H1 (cell line): Measurements from ENCODE around the gene PLEKHG1. TPM values are rescaled to one million over a fixed set of nuclear protein-coding genes. Genes with fewer than 3 reads are reported as not detected.

Source experiments
- CTCF ChIA-PET: fragments of 300-600 bp; sonication (Branson Sonifier 250); formaldehyde crosslinking; loops from one replicate; lab custom pipeline; 2021; ENCODE audit not compliant: partially characterized antibody; lab: Charles Lee
- POLR2A ChIA-PET: fragments of 300-600 bp; sonication (Branson Sonifier 250); formaldehyde crosslinking; loops from one replicate; lab custom pipeline; 2021; ENCODE audit warnings: inconsistent platforms; ENCODE audit not compliant: partially characterized antibody; lab: Charles Lee
- DNase-seq, 2 experiments: peaks; one replicate each; pipeline versions ENCODE4 v3.0.0 to v3.0.0-alpha.2; 2010 to 2022; ENCODE audit warnings: low spot score in 2 of 2, low read depth in 1 of 2, mixed read lengths in 1 of 2
- FAIRE-seq: peaks from 2 replicates; lab custom pipeline; 2011; peaks lifted over from hg19 to GRCh38; lab: Jason Lieb, UNC
- H2AFZ ChIP-seq: 2 replicates; pipeline ENCODE4 v1.8.1; 2012; ENCODE audit warnings: low read length, inconsistent platforms
- H2AK5ac ChIP-seq: 2 replicates; pipeline ENCODE4 v1.6.1; 2013; ENCODE audit warnings: low read depth, low read length
- H2BK120ac ChIP-seq: replicated peaks from 2 replicates; pipeline ENCODE3; 2013; ENCODE audit warnings: low read depth, low read length, inconsistent platforms
- H2BK12ac ChIP-seq: 2 replicates; pipeline ENCODE4 v1.6.1; 2013; ENCODE audit warnings: low read depth, low read length
- H2BK15ac ChIP-seq: 2 replicates; pipeline ENCODE4 v1.6.1; 2013; ENCODE audit warnings: low read length
- H2BK20ac ChIP-seq: 2 replicates; pipeline ENCODE4 v1.6.1; 2013; ENCODE audit warnings: low read length
- H2BK5ac ChIP-seq: 2 replicates; pipeline ENCODE4 v1.6.1; 2013; ENCODE audit warnings: low read depth, low read length
- H3K14ac ChIP-seq: 2 replicates; pipeline ENCODE4 v1.6.1; 2013; ENCODE audit warnings: inconsistent platforms; ENCODE audit not compliant: insufficient read length
- H3K18ac ChIP-seq: 2 replicates; pipeline ENCODE4 v1.6.1; 2013; ENCODE audit warnings: low read length; ENCODE audit errors: extremely low read depth
- H3K23ac ChIP-seq: 2 replicates; pipeline ENCODE4 v1.6.1; 2013; ENCODE audit warnings: inconsistent platforms; ENCODE audit not compliant: insufficient read length
- H3K23me2 ChIP-seq: 2 replicates; pipeline ENCODE4 v1.6.1; 2013; ENCODE audit warnings: low read depth, low read length
- H3K27ac ChIP-seq: 2 replicates; pipeline ENCODE4 v1.6.1; 2011; ENCODE audit warnings: low read depth, low read length, inconsistent platforms
- H3K27me3 ChIP-seq, 4 experiments: replicated peaks in 1 of 4; 1 replicate in 1 of 4; 2 replicates in 3 of 4; pipeline versions ENCODE4 v1.6.1 to v1.8.1; 2011 to 2013; ENCODE audit warnings: low read length in 3 of 4, mild to moderate bottlenecking in 3 of 4, inconsistent platforms in 2 of 4, mixed read lengths in 2 of 4, moderate library complexity in 1 of 4; ENCODE audit not compliant: control insufficient read depth in 3 of 4, insufficient read depth in 3 of 4; ENCODE audit errors: extremely low read depth in 1 of 4
- H3K36me3 ChIP-seq, 4 experiments: 2 replicates each; pipeline versions ENCODE4 v1.6.1 to v1.8.1; 2011 to 2013; ENCODE audit warnings: mild to moderate bottlenecking in 4 of 4, low read length in 3 of 4, moderate library complexity in 2 of 4, control low read depth in 1 of 4, inconsistent platforms in 1 of 4; ENCODE audit not compliant: insufficient read depth in 4 of 4, control insufficient read depth in 2 of 4
- H3K4ac ChIP-seq: replicated peaks from 2 replicates; pipeline ENCODE3; 2013; ENCODE audit warnings: low read length, low read depth, mixed read lengths, inconsistent platforms; ENCODE audit not compliant: insufficient read length
- H3K4me1 ChIP-seq, 4 experiments: replicated peaks in 1 of 4; 1 replicate in 1 of 4; 2 replicates in 3 of 4; pipeline versions ENCODE4 v1.6.1 to v1.8.1; 2011 to 2013; ENCODE audit warnings: low read length in 3 of 4, inconsistent platforms in 2 of 4, mixed read lengths in 1 of 4; ENCODE audit not compliant: insufficient read depth in 4 of 4, control insufficient read depth in 3 of 4
- H3K4me2 ChIP-seq, 2 experiments: 2 replicates each; pipeline versions ENCODE4 v1.6.1 to v1.8.1; 2011 to 2013; ENCODE audit warnings: low read depth in 2 of 2, low read length in 2 of 2, control low read depth in 1 of 2, inconsistent platforms in 1 of 2, mild to moderate bottlenecking in 1 of 2; ENCODE audit not compliant: insufficient read depth in 1 of 2
- H3K4me3 ChIP-seq, 4 experiments: fragments of 200-600, 300-600 bp in 1 of 4; sonication (generic), shearing (Covaris generic), sonication (Bioruptor Twin) in 1 of 4; 2 replicates each; pipeline versions ENCODE4 v1.5.1 to v1.8.1; 2011 to 2016; ENCODE audit warnings: low read length in 4 of 4, low read depth in 3 of 4, control low read depth in 2 of 4, inconsistent platforms in 2 of 4, mild to moderate bottlenecking in 2 of 4, mixed read lengths in 1 of 4, moderate library complexity in 1 of 4; ENCODE audit not compliant: insufficient read depth in 2 of 4; ENCODE audit errors: extremely low read depth in 1 of 4
- H3K56ac ChIP-seq: replicated peaks from 2 replicates; pipeline ENCODE3; 2013; ENCODE audit warnings: low read depth, mild to moderate bottlenecking, mixed read lengths, low read length, inconsistent platforms; ENCODE audit not compliant: insufficient read length
- H3K79me1 ChIP-seq: 2 replicates; pipeline ENCODE4 v1.6.1; 2013; ENCODE audit warnings: low read depth, low read length, control low read depth
- H3K79me2 ChIP-seq, 2 experiments: 2 replicates each; pipeline versions ENCODE4 v1.6.1 to v1.8.1; 2012 to 2013; ENCODE audit warnings: low read length in 2 of 2, mild to moderate bottlenecking in 2 of 2, inconsistent platforms in 1 of 2; ENCODE audit not compliant: insufficient read depth in 2 of 2, control insufficient read depth in 1 of 2
- H3K9ac ChIP-seq, 4 experiments: replicated peaks in 1 of 4; 1 replicate in 1 of 4; 2 replicates in 3 of 4; pipeline versions ENCODE4 v1.6.1 to v1.8.1; 2011 to 2013; ENCODE audit warnings: low read depth in 3 of 4, low read length in 3 of 4, control low read depth in 2 of 4, mild to moderate bottlenecking in 2 of 4, moderate library complexity in 2 of 4, inconsistent platforms in 1 of 4; ENCODE audit errors: extremely low read depth in 1 of 4
- H3K9me3 ChIP-seq, 2 experiments: 2 replicates each; pipeline versions ENCODE4 v1.6.1 to v1.8.1; 2012 to 2013; ENCODE audit warnings: mild to moderate bottlenecking in 2 of 2, moderate library complexity in 2 of 2, control low read depth in 1 of 2, inconsistent platforms in 1 of 2, low read depth in 1 of 2, low read length in 1 of 2, mixed read lengths in 1 of 2; ENCODE audit not compliant: insufficient read depth in 2 of 2
- H4K20me1 ChIP-seq, 2 experiments: replicated peaks in 1 of 2; 2 replicates each; pipeline versions ENCODE3 to v1.8.1; 2011 to 2013; ENCODE audit warnings: inconsistent platforms in 2 of 2, low read length in 2 of 2, mild to moderate bottlenecking in 1 of 2; ENCODE audit not compliant: insufficient read depth in 2 of 2, control insufficient read depth in 1 of 2
- H4K5ac ChIP-seq: 2 replicates; pipeline ENCODE4 v1.6.1; 2013; ENCODE audit warnings: low read length, low read depth, mixed read lengths, inconsistent platforms; ENCODE audit not compliant: insufficient read length
- H4K8ac ChIP-seq: 2 replicates; pipeline ENCODE4 v1.8.0; 2013; ENCODE audit warnings: mild to moderate bottlenecking, moderate library complexity, low read length, inconsistent platforms; ENCODE audit not compliant: insufficient read depth; ENCODE audit errors: extremely low read depth
- H4K91ac ChIP-seq: replicated peaks from 2 replicates; pipeline ENCODE3; 2013; ENCODE audit warnings: low read length, mixed read lengths, inconsistent platforms; ENCODE audit not compliant: insufficient read length
- BCL11A ChIP-seq, 2 experiments: IDR thresholded peaks; one replicate each; pipeline ENCODE4 v1.6.1; 2011; ENCODE audit warnings: low read depth in 2 of 2, low read length in 2 of 2, mild to moderate bottlenecking in 2 of 2
- FOSL1 ChIP-seq: IDR thresholded peaks from 2 replicates; pipeline ENCODE4 v1.6.1; 2011; ENCODE audit warnings: mild to moderate bottlenecking, low read depth, low read length, moderate library complexity; ENCODE audit not compliant: insufficient read depth
- HDAC6 ChIP-seq: IDR thresholded peaks from one replicate; pipeline ENCODE4 v1.7.1; 2012; ENCODE audit warnings: low read depth, mild to moderate bottlenecking, inconsistent platforms, low read length, moderate library complexity
- SAP30 ChIP-seq: fragments of 300-600 bp; sonication (generic); IDR thresholded peaks from 2 replicates; pipeline ENCODE4 v1.7.1; 2012; ENCODE audit warnings: low read length, moderate library complexity, mild to moderate bottlenecking, inconsistent platforms; ENCODE audit not compliant: insufficient read depth, insufficient replicate concordance
- TAF1 ChIP-seq: IDR thresholded peaks from 2 replicates; pipeline ENCODE4 v1.6.1; 2011; ENCODE audit warnings: mild to moderate bottlenecking, low read depth, low read length
- WGBS, 2 experiments: shearing (Covaris generic) in 1 of 2; methylation state at CpG; one replicate each; pipeline versions ENCODE4 v1.1.6 to v1.1.7; 2013 to 2015; ENCODE audit warnings: low lambda C conversion rate in 2 of 2, mixed read lengths in 2 of 2, inconsistent platforms in 1 of 2, low coverage in 1 of 2, missing lambda C conversion rate in 1 of 2; ENCODE audit not compliant: insufficient replicate concordance in 2 of 2, insufficient coverage in 1 of 2, insufficient read length in 1 of 2; ENCODE audit errors: extremely low coverage in 1 of 2, missing lambda C conversion rate in 1 of 2; 5-methylcytosine and 5-hydroxymethylcytosine counted together
- polyA plus RNA-seq, 7 experiments: library from polyadenylated mRNA; depleted of rRNA in 3 of 7; stranded (reverse) in 5 of 7; unstranded in 2 of 7; fragments of >200 nt in 5 of 7; fragments of 200-250 nt in 2 of 7; gene quantifications; 1 replicate in 5 of 7; 2 replicates in 1 of 7; 4 replicates in 1 of 7; pipeline versions ENCODE4 v1.2.1 to v1.2.3, GENCODE V29; 2011 to 2013; ENCODE audit warnings: missing spikeins in 2 of 7, mixed read lengths in 2 of 7
- total RNA-seq: library from RNA; stranded (reverse); fragmentation: NEBNext Ultra II Directional; extraction: Animal tissue kit (Norgen Biotek cat#: 25700); gene quantifications from 2 replicates; pipeline ENCODE4 v1.2.1, GENCODE V29; 2021

PLEKHG1 gene
- total and polyA plus RNA-seq, 2 of the 8 experiments (the other 6 are each of a cell fraction or from before 2014, with no cell fraction given), result 0.94 to 2.2 TPM

DNA sequence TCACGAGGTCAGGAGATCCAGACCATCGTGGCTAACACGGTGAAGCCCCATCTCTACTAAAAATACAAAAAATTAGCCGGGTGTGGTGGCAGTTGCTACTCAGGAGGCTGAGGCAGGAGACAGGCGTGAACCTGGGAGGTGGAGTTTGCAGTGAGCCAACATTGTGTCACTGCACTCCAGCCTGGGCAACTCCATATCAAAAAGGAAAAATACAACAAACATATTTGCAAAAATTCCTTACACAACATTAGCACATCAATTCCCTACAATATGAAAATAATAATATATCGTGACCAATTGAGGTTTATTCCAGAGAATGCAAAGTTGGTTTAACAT, 38.8 kb upstream of the PLEKHG1 start:
- Histone ChIP-seq H3K18ac (no peak overlapping the region), H3K4me2 (no peak overlapping the region), H3K79me1 (no peaks in the 10 kb centered on the region), H2BK12ac (no peak overlapping the region), H2AFZ (no peak overlapping the region), H2BK15ac (no peak overlapping the region), H3K27ac (no peak overlapping the region), H3K56ac (no peak overlapping the region), H3K23me2 (no peaks in the 10 kb centered on the region), H3K14ac (no peak overlapping the region), H3K36me3 (no peaks in the 10 kb centered on the region), H4K5ac (no peak overlapping the region), H2BK20ac (no peak overlapping the region), H2BK5ac (no peak overlapping the region), H2BK120ac (no peak overlapping the region), H4K8ac (no peak overlapping the region), H3K4ac (no peak overlapping the region), H3K9ac (no peak overlapping the region), H3K9me3 (no peaks in the 10 kb centered on the region), H4K91ac (no peak overlapping the region), H2AK5ac (no peak overlapping the region), H3K79me2 (no peaks in the 10 kb centered on the region), H3K27me3 (no peaks in the 10 kb centered on the region), H3K23ac (no peak overlapping the region), H3K4me1 (no peaks in the 10 kb centered on the region), H3K4me3 (no peak overlapping the region), H4K20me1 (no peaks in the 10 kb centered on the region)
- DNase-seq (no peak), FAIRE-seq (no peak)
- TF ChIP-seq BCL11A (IDR thresholded peaks at IDR 0.05; ENCODE audit: low read depth in 2 of 2, low read length in 2 of 2) (no peak), HDAC6 (no peak), TAF1 (no peak), SAP30 (no peak), FOSL1 (no peak)
- POLR2A ChIA-PET, result no interaction called here
- CTCF ChIA-PET, result interaction anchor here (1.0 kb wide), 1 partner anchor 142 kb away, joined by 3 read pairs; no protein-coding TSS in a partner anchor
- 88% methylated on average over 6 of the region's 6 CpGs; no CpG with 5 or more reads in 1 of the 2 experiments for WGBS, 2 experiments
